ENCODE data around the gene CDK2. TPM values are rescaled to one million over a fixed set of nuclear protein-coding genes. Genes with fewer than 3 reads are reported as not detected.

The CDK2 gene
- total RNA-seq, 1 donor from 2014 or later: 98.3 TPM

- intact Hi-C loops (cut with micrococcal nuclease): loop anchor here (1.0 to 2.0 kb wide), 2 partner anchors 13 to 33 kb away; partner anchors contain the start of genes IKZF4 and RPS26
These were observed 41.2 kb downstream of the CDK2 start for GRCh38 chr12:56007564-56008559.

GRCh38 chr12:56010111-56010570 is 43.5 kb downstream of the CDK2 start:
- intact Hi-C loops (cut with micrococcal nuclease): no loop called here

- intact Hi-C loops (cut with micrococcal nuclease): no loop called here
These were observed 45.0 kb downstream of the CDK2 start for GRCh38 chr12:56011509-56012090.

- intact Hi-C loops (cut with micrococcal nuclease): no loop called here
These were observed 46.9 kb downstream of the CDK2 start for GRCh38 chr12:56013482-56013881.

- intact Hi-C loops (cut with micrococcal nuclease): no loop called here
These were observed 47.6 kb downstream of the CDK2 start for GRCh38 chr12:56014205-56014604.

GRCh38 chr12:56017181-56017580 is 50.6 kb downstream of the CDK2 start:
- intact Hi-C loops (cut with micrococcal nuclease): no loop called here

- intact Hi-C loops (cut with micrococcal nuclease): no loop called here
These were observed 51.7 kb downstream of the CDK2 start for GRCh38 chr12:56018356-56018755.

GRCh38 chr12:56020423-56021184 is 54.0 kb downstream of the CDK2 start, which contains the start of gene IKZF4:
TSS of gene IKZF4 (plus strand) at chr12:56021043. CDS start at chr12:56021494, 451 bp downstream.
- intact Hi-C loops (cut with micrococcal nuclease): loop anchor here (1.0 to 2.0 kb wide), 2 partner anchors 14 to 92 kb away; no protein-coding TSS in a partner anchor

- intact Hi-C loops (cut with micrococcal nuclease): loop anchor here (1.0 to 2.0 kb wide), 2 partner anchors 15 to 94 kb away; no protein-coding TSS in a partner anchor
These were observed 55.4 kb downstream of the CDK2 start for GRCh38 chr12:56021889-56022497.

Other genes with a start within 250 kb of the CDK2 start
- 10.4 and 14.1 TPM in 2 replicates for gene RDH5, start 246.4 kb upstream of the CDK2 start, total RNA-seq
- 184 and 188 TPM in 2 replicates for gene CD63, start 237.8 kb upstream of the CDK2 start, total RNA-seq
- gene GDF11, start 223.7 kb upstream of the CDK2 start, total RNA-seq: 18.2 and 21.1 TPM in 2 replicates
- 76.1 and 84.4 TPM in 2 replicates for gene SARNP, start 149.1 kb upstream of the CDK2 start, total RNA-seq
- 68.2 and 71.0 TPM in 2 replicates for gene ORMDL2, start 148.8 kb upstream of the CDK2 start, total RNA-seq
- gene DNAJC14, start 137.2 kb upstream of the CDK2 start, total RNA-seq: 32.7 and 34.9 TPM in 2 replicates
- 0.05 TPM in 1 of 2 replicates, not detected in the other for gene MMP19, start 123.9 kb upstream of the CDK2 start, total RNA-seq
- gene PYM1, start 38.9 kb upstream of the CDK2 start, total RNA-seq: 56.4 and 59.9 TPM in 2 replicates
- gene DGKA, start 35.7 kb upstream of the CDK2 start, total RNA-seq: 532 and 550 TPM in 2 replicates
- 0.20 and 0.25 TPM in 2 replicates for gene PMEL, start 788 bp upstream of the CDK2 start, total RNA-seq
- gene RAB5B, start 7.2 kb downstream of the CDK2 start, total RNA-seq: 55.0 and 58.9 TPM in 2 replicates
- gene SUOX, start 30.4 kb downstream of the CDK2 start, total RNA-seq: 9.6 and 10.3 TPM in 2 replicates
- 21.8 and 23.3 TPM in 2 replicates for gene IKZF4, start 54.2 kb downstream of the CDK2 start, total RNA-seq
- gene RPS26, start 75.1 kb downstream of the CDK2 start, total RNA-seq: 30.9 and 32.4 TPM in 2 replicates
- 0.84 and 1.3 TPM in 2 replicates for gene ERBB3, start 113.3 kb downstream of the CDK2 start, total RNA-seq
- 273 and 291 TPM in 2 replicates for gene PA2G4, start 137.7 kb downstream of the CDK2 start, total RNA-seq
- 3,715 and 3,764 TPM in 2 replicates for gene RPL41, start 149.8 kb downstream of the CDK2 start, total RNA-seq
- 9.3 and 9.5 TPM in 2 replicates for gene ZC3H10, start 151.4 kb downstream of the CDK2 start, total RNA-seq
- gene ESYT1, start 161.4 kb downstream of the CDK2 start, total RNA-seq: 362 TPM in 2 replicates
- 69.9 and 70.7 TPM in 2 replicates for gene MYL6B, start 185.8 kb downstream of the CDK2 start, total RNA-seq
- gene MYL6, start 191.5 kb downstream of the CDK2 start, total RNA-seq: 1,606 and 1,617 TPM in 2 replicates
- gene SMARCC2, start 222.7 kb downstream of the CDK2 start, total RNA-seq: 136 and 141 TPM in 2 replicates

Measured in T-helper 2 cell treated with Interferon-gamma antibody and Interleukin-4, amounts not matched to agents 100 ng/mL and 5 ng/mL, for 36 hours (primary cell).